Measurements from ENCODE around the gene LRRTM4.

LRRTM4 gene

DNA sequence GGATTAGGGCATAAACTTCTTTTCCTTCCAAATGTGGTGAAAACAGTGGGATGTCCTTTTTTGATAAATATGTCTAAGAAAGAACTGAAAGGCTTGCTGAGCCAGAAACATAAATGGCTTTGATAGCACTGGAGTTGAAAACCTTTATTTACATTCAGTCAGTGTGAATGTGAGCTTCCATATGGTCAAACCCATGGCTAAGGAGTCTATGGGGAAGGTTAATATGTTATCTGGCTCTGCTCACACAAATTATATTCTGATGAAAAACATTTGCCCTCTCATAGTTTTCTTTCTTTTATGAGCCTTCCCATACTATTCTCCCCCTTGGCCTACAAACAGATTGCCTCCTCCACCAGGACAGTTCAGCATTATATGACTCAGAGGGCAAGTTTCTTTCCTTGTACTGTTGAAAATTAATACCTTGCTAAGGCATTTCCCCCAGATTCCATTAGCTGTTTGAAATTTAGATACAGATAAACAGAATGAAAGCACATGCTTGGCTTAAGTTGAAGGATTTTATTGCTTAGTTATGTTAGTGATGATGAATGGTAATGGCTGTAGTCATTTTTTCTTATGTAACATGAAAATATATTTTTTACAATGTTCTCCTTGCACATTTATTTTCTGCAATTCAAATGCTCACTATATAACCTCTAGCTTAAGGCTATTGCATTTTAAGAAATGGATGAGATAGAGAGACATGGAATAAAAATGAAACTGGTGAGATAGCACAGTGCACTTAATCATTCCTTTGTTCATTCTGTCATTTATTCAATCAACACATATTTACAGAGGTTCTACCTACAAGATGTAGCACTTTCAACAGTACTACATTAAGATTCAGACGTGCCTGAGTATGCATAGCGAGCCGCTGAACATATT is 544.1 kb downstream of the LRRTM4 start:
- DNase-seq: no peak

GRCh38 chr2:76975752-76976151 is 546.4 kb downstream of the LRRTM4 start:
- no peak for DNase-seq

DNA sequence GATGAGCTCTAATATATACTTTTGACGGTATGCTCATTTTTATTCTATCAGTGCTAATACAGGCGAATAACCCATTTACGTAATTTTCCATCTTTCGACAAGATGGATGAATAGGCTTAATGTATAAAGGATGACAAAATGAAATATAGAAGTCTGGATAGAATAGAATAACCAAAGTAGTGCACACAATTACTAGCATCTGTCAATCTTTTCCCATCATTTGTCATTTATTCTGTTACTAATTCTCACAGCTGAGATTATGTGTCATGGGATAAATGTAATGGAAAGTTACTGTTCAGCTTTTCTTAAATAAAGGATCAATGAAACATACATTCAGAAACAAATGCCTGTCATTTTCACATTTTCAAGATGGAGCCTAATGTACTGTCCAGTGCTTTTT is 548.6 kb downstream of the LRRTM4 start:
- no peak for DNase-seq

DNA sequence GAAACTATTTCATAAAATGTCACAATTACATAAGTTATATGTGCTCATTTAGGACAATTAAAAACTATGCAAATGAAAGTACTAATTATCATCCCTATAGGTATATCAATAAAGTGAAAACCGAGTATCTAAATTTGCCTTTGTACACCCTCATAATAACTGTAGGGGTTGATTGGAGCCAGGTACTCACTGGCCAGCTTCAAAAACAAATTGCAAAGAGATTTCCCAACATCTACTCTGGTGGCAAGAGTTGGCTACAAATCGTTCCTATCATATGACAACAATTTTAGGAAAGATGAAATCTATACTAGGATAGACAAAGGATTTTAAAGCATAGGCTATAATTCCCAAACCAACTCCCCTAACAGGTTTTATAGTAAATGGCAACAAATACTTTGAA is 556.4 kb downstream of the LRRTM4 start:
- no peak for DNase-seq

GRCh38 chr2:76958749-76959148 is 563.4 kb downstream of the LRRTM4 start:
- DNase-seq: no peak

GRCh38 chr2:76953733-76954347 is 568.3 kb downstream of the LRRTM4 start:
- no peak for DNase-seq

DNA sequence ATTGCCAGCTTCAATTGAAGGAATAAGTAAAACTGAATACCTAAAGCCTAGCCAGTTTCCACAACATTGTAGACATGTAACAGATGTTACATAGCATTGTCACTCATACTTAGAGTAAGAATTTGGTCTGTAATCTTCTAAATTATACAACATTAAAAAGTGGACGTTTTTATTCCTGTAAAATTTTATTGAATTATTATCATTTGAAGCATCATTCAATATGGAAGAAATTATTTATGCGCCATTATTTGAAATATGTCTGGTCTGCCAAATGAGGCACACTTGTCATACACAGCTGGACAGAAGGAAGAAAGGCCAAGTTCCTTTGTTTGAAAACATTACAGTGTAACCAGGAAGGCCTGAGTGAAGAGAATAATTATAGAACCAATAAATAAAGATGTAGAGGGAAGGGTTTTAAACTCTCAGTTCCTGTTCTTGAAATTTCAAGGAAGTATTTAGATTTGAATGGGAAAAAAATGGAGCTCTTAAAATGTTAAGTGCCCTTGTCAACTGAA is 575.5 kb downstream of the LRRTM4 start:
- no peak for DNase-seq

- no peak for DNase-seq
Observed at GRCh38 chr2:76940559-76940958, 581.6 kb downstream of the LRRTM4 start.

- DNase-seq: no peak
Observed at GRCh38 chr2:76938153-76938552, 584.0 kb downstream of the LRRTM4 start.

- no peak for DNase-seq
Observed at GRCh38 chr2:76932550-76932949, 589.6 kb downstream of the LRRTM4 start.

DNA sequence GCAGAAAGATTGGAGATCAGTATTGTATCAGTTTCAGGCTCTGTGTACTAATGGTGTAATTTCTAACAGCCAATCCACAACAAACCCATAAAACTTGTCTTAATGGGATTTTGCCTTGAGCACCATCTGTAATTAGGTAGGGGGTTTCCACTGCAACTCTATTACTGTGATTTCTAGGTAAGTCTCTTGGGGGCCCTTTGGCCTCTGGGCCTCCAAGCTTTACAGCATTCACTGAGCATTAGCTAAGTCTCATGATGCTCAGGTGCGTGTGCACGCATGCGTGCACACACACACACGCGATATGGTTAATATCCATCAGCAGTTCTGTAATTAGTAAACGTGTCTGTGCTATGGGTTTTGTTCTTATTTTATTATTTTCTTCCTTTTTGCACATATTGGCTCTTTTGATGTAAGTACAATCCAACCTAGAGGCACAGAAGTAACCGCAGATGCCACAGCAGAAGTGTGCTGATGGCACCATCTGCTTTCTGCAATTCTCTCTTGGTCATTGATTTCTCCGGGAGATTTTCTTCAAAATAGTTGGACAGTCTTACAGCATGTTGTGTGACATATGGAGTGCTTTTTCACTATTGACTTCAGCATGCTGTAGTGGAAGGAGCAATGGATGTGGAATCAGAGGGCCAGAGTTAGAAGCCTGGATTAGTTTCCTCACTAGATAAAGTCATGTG is 592.0 kb downstream of the LRRTM4 start:
- DNase-seq: no peak

GRCh38 chr2:76928026-76928425 is 594.1 kb downstream of the LRRTM4 start:
- no peak for DNase-seq

DNA sequence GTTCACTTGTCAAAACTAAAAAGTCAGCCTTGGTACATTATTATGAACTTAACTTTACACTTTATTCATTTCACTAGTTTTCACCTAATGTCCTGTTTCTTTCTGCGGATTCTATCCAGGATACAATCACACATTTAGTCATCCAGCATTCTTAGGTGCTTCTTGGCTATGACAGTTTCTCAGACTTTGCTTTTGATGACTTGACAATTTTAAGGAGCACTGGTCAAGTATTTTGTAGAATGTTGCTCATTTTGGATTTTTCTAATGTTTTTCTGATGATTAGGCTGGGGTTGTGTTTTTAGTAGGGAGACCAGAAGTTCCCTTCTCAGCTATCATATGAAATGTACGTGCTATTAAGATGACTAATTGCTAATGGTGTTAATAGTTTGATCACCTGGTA is 601.2 kb downstream of the LRRTM4 start:
- DNase-seq: no peak

- no peak for DNase-seq
Observed at GRCh38 chr2:76895469-76895868, 626.7 kb downstream of the LRRTM4 start.

GRCh38 chr2:76870581-76870980 is 651.6 kb downstream of the LRRTM4 start:
- no peak for DNase-seq

DNA sequence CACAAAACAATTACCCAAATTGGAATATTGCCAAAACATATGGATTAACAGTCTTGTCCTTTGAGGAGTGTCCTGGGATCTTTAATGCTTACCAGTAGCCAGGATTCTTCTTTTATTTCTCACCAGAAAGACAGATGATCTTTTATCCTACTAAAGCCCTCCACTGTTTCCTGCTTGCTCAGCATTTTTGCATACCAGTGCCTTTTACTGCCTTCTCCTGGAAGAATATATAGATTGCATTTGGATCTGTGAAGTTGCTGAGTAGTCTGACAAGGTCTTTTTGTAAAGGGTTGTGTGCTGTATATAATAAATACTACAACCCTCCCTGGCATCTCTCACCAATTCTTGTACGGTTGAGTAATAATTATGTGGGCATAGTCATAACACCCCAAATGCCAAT is 652.2 kb downstream of the LRRTM4 start:
- DNase-seq: no peak

GRCh38 chr2:76867854-76868253 is 654.3 kb downstream of the LRRTM4 start:
- DNase-seq: no peak

GRCh38 chr2:76866464-76866863 is 655.7 kb downstream of the LRRTM4 start:
- no peak for DNase-seq

DNA sequence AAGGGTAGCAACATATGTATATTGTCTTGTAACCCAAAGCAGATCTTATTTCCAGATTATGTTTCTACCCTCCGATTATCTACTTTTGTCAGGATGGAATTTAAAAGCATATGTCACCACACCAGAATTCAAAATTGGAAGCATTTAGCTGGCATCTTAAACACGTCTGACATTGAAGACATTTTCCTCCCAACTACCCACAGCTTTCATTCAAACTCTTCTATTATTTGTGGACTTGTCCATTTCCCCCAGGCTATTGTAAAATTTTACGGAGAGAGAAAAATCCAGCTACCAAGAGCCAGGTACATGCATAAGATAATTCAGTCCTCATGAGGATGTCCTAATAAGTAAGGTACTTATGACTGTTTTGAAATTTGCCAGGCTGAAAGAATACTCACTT is 659.3 kb downstream of the LRRTM4 start:
- no peak for DNase-seq

GRCh38 chr2:76861708-76862107 is 660.5 kb downstream of the LRRTM4 start:
- DNase-seq: no peak

GRCh38 chr2:76851000-76851399 is 671.2 kb downstream of the LRRTM4 start:
- no peak for DNase-seq

- DNase-seq: no peak
Observed at GRCh38 chr2:76849086-76849485, 673.1 kb downstream of the LRRTM4 start.

DNA sequence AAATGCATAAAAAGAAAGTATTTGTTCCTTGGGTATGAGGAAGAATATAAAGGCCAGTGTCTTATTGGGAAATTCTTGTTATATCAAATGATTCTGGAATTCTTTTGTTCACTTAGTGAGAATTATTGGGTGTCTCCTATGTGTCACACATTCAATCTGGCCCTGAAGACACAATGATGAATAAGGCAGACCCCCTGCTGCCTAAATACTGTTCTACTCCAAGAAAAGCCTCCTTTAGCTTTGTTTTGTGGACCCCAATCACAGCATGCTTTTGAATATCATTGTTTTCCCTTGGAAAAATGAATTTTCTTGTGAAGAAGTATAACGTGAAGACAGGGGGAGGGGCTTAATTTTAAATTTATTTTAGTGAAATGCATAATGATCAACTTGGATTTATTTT is 682.4 kb downstream of the LRRTM4 start:
- DNase-seq: no peak
